GM21390 (cell line): ENCODE measurements around the gene NTRK2.

Experiments
- ATAC-seq: cut with Tn5 transposase; IDR thresholded peaks from one replicate; pipeline ENCODE4 v1.9.1; 2021; ENCODE audit not compliant: unreplicated experiment

The NTRK2 gene

GRCh38 chr9:84731696-84732095, 62.2 kb downstream of the NTRK2 start:
- no peak for ATAC-seq

- ATAC-seq, result no peak
Measured at GRCh38 chr9:84736081-84736480, 66.6 kb downstream of the NTRK2 start.

GRCh38 chr9:84736536-84736935, 67.0 kb downstream of the NTRK2 start:
- no peak for ATAC-seq

GRCh38 chr9:84738353-84738752, 68.8 kb downstream of the NTRK2 start:
- ATAC-seq, result no peak

- ATAC-seq, result no peak
Measured at GRCh38 chr9:84742261-84742660, 72.7 kb downstream of the NTRK2 start.

GRCh38 chr9:84744195-84744594, 74.7 kb downstream of the NTRK2 start:
- peak; percentile 54 for ATAC-seq

GRCh38 chr9:84744726-84745125, 75.2 kb downstream of the NTRK2 start:
- ATAC-seq, result no peak

GRCh38 chr9:84748112-84748511, 78.6 kb downstream of the NTRK2 start:
- no peak for ATAC-seq

GRCh38 chr9:84750152-84750865, 80.8 kb downstream of the NTRK2 start:
- no peak for ATAC-seq

GRCh38 chr9:84751921-84752320, 82.4 kb downstream of the NTRK2 start:
- no peak for ATAC-seq

GRCh38 chr9:84754461-84754860, 84.9 kb downstream of the NTRK2 start:
- ATAC-seq, result no peak

- no peak for ATAC-seq
Measured at GRCh38 chr9:84754881-84755280, 85.4 kb downstream of the NTRK2 start.

- ATAC-seq, result no peak
Measured at GRCh38 chr9:84755380-84755779, 85.9 kb downstream of the NTRK2 start.

GRCh38 chr9:84756171-84756570, 86.6 kb downstream of the NTRK2 start:
- no peak for ATAC-seq

- no peak for ATAC-seq
Measured at GRCh38 chr9:84756731-84757130, 87.2 kb downstream of the NTRK2 start.

- peak; percentile 8 for ATAC-seq
Measured at GRCh38 chr9:84758817-84759216, 89.3 kb downstream of the NTRK2 start.

- peak; percentile 59 for ATAC-seq
Measured at GRCh38 chr9:84759300-84759750, 89.8 kb downstream of the NTRK2 start.

- no peak for ATAC-seq
Measured at GRCh38 chr9:84759804-84760203, 90.3 kb downstream of the NTRK2 start.

- peak; percentile 51 for ATAC-seq
Measured at GRCh38 chr9:84761137-84761808, 91.7 kb downstream of the NTRK2 start.

GRCh38 chr9:84772511-84772910, 103.0 kb downstream of the NTRK2 start:
- ATAC-seq, result no peak

GRCh38 chr9:84773022-84773421, 103.5 kb downstream of the NTRK2 start:
- ATAC-seq, result no peak

- no peak for ATAC-seq
Measured at GRCh38 chr9:84775056-84775643, 105.6 kb downstream of the NTRK2 start.
